AG09309 (cell line): ENCODE measurements around the gene ASB5.

Source experiments
- DNase-seq: peaks from one replicate; pipeline ENCODE4 v3.0.0-alpha.2; 2010; ENCODE audit warnings: low read depth
- H3K4me3 ChIP-seq: 2 replicates; pipeline ENCODE4 v1.5.1; 2011; ENCODE audit warnings: mild to moderate bottlenecking, low read depth, low read length, moderate library complexity; ENCODE audit not compliant: control insufficient read depth
- CTCF ChIP-seq: IDR thresholded peaks from 2 replicates; pipeline ENCODE4 v1.5.1; 2011; ENCODE audit warnings: mild to moderate bottlenecking, low read depth, low read length, inconsistent platforms; ENCODE audit not compliant: insufficient read depth, control insufficient read depth; ENCODE audit errors: missing control alignments

Gene ASB5

GRCh38 chr4:176238157-176238610, 30.8 kb downstream of the ASB5 start:
- DNase-seq = peak; percentile 93
- TF ChIP-seq CTCF = no peak
- no peak overlapping the region for H3K4me3 ChIP-seq

GRCh38 chr4:176236946-176237345, 32.1 kb downstream of the ASB5 start:
- no peak for DNase-seq
- TF ChIP-seq CTCF = no peak
- no peak overlapping the region for H3K4me3 ChIP-seq

- no peak for TF ChIP-seq CTCF
- DNase-seq = no peak
Observed at GRCh38 chr4:176230836-176231235, 38.2 kb downstream of the ASB5 start.

GRCh38 chr4:176229645-176230044, 39.4 kb downstream of the ASB5 start:
- H3K4me3 ChIP-seq = no peak overlapping the region
- TF ChIP-seq CTCF = no peak
- no peak for DNase-seq

More at GRCh38 chr4:176230836-176231235, 38.2 kb downstream of the ASB5 start:
- no peak overlapping the region for H3K4me3 ChIP-seq

- TF ChIP-seq CTCF = no peak
- DNase-seq = peak; percentile 7
- H3K4me3 ChIP-seq = no peak overlapping the region
Observed at GRCh38 chr4:176226736-176227135, 42.3 kb downstream of the ASB5 start.

GRCh38 chr4:176223561-176223960, 45.5 kb downstream of the ASB5 start:
- H3K4me3 ChIP-seq = no peak overlapping the region
- no peak for TF ChIP-seq CTCF
- no peak for DNase-seq

- H3K4me3 ChIP-seq = no peak overlapping the region
- no peak for TF ChIP-seq CTCF
- DNase-seq = no peak
Observed at GRCh38 chr4:176222149-176222548, 46.9 kb downstream of the ASB5 start.
